Fibroblast of mammary gland (primary cell): ENCODE data around the gene DGKQ.
"Not testable (repeated sequence)": the region's sequence is repeated elsewhere in the genome, so short reads cannot be mapped to it uniquely, and the experiment has no call there.

Experiments used
- DNase-seq: peaks from one replicate; pipeline ENCODE4 v3.0.0-alpha.2; 2010; ENCODE audit warnings: low read depth
- H3K4me3 ChIP-seq: 2 replicates; pipeline ENCODE4 v1.5.1; 2011; ENCODE audit warnings: low read depth, mild to moderate bottlenecking, low read length, moderate library complexity; ENCODE audit not compliant: control insufficient read depth
- CTCF ChIP-seq: conservative IDR thresholded peaks from 2 replicates; pipeline ENCODE4 v1.5.1; 2011; ENCODE audit warnings: low read depth, low read length, inconsistent platforms; ENCODE audit not compliant: control insufficient read depth, insufficient read depth

The DGKQ gene

GRCh38 chr4:1003271-1004070 is 30.1 kb upstream of the DGKQ start:
- TF ChIP-seq CTCF = no peak
- no peak overlapping the region for H3K4me3 ChIP-seq
- DNase-seq = no peak

- H3K4me3 ChIP-seq = no peak overlapping the region
- DNase-seq = no peak
- TF ChIP-seq CTCF = no peak
Observed at GRCh38 chr4:1002631-1003251, 29.4 kb upstream of the DGKQ start.

GRCh38 chr4:1002131-1002630 is 28.8 kb upstream of the DGKQ start:
- DNase-seq = peak; percentile 39
- H3K4me3 ChIP-seq = no peak overlapping the region
- no peak for TF ChIP-seq CTCF

GRCh38 chr4:1001561-1002130 is 28.3 kb upstream of the DGKQ start:
- TF ChIP-seq CTCF = no peak
- H3K4me3 ChIP-seq = no peak overlapping the region
- DNase-seq = no peak

GRCh38 chr4:1000686-1001260 is 27.4 kb upstream of the DGKQ start:
- no peak for DNase-seq
- no peak overlapping the region for H3K4me3 ChIP-seq
- no peak for TF ChIP-seq CTCF

GRCh38 chr4:999882-1000425 is 26.6 kb upstream of the DGKQ start:
- TF ChIP-seq CTCF = no peak
- no peak overlapping the region for H3K4me3 ChIP-seq
- DNase-seq = no peak

- not testable (repeated sequence) for DNase-seq, H3K4me3 ChIP-seq
Observed at GRCh38 chr4:999240-999863, 26.0 kb upstream of the DGKQ start.
